ENCODE results near the gene CDT1. TPM values are rescaled to one million over a fixed set of nuclear protein-coding genes. Genes with fewer than 3 reads are reported as not detected.

Gene CDT1
- total RNA-seq, 1 experiment from 2014 or later: 74.1 TPM

- Histone ChIP-seq H4K91ac (ENCODE audit: insufficient read length, low read depth, low read length) (no peak overlapping the region), H3K27me3 (ENCODE audit: insufficient read depth, low read length) (no peaks in the 10 kb centered on the region), H4K20me1 (ENCODE audit: control insufficient read depth, insufficient read depth, insufficient read length) (peaks cover 2% of the 10 kb centered on the region), H3K4ac (ENCODE audit: low read depth, low read length) (no peak overlapping the region), H3K18ac (ENCODE audit: insufficient read length, low read depth, low read length) (no peak overlapping the region), H3K56ac (ENCODE audit: insufficient read length, low read depth, low read length) (no peak overlapping the region), H3K79me1 (ENCODE audit: insufficient read depth, low read depth, low read length, poor library complexity, severe bottlenecking) (no peaks in the 10 kb centered on the region), H2BK120ac (ENCODE audit: low read depth, low read length, poor library complexity, severe bottlenecking) (no peak overlapping the region), H4K8ac (replicated peaks; ENCODE audit: insufficient read length, low read depth, low read length) (no peak overlapping the region), H2BK15ac (ENCODE audit: low read depth, low read length) (no peak overlapping the region), H3K9me3 (ENCODE audit: control insufficient read depth, low read depth, low read length) (no peaks in the 10 kb centered on the region), H2AK5ac (ENCODE audit: insufficient read length, low read length) (no peak overlapping the region), H3T11ph (ENCODE audit: low read length) (no peak overlapping the region), H2BK5ac (ENCODE audit: insufficient read length, low read length) (no peak overlapping the region), H3K23ac (ENCODE audit: insufficient read length, low read depth, low read length) (no peak overlapping the region), H3K79me2 (ENCODE audit: insufficient read depth, low read length) (peaks cover 4% of the 10 kb centered on the region; the same call in 1 of the 2 replicates), H3K27ac (ENCODE audit: insufficient read length, low read depth, low read length) (no peak overlapping the region), H3K4me2 (ENCODE audit: insufficient read depth, insufficient read length, low read length) (no peak overlapping the region), H3K14ac (ENCODE audit: insufficient read depth, low read length) (no peak overlapping the region), H3K4me1 (ENCODE audit: insufficient read depth, low read length) (no peaks in the 10 kb centered on the region), H2BK20ac (ENCODE audit: low read depth, low read length, poor library complexity, severe bottlenecking) (no peak overlapping the region), H4K5ac (ENCODE audit: insufficient read length, low read depth, low read length) (no peak overlapping the region), H3K9ac (ENCODE audit: extremely low read depth, insufficient read length, low read length) (no peak overlapping the region), H3K23me2 (ENCODE audit: insufficient read length, low read depth, low read length, poor library complexity, severe bottlenecking) (peaks cover 8% of the 10 kb centered on the region), H2BK12ac (ENCODE audit: insufficient read length, low read depth, low read length) (no peak overlapping the region), H2AFZ (ENCODE audit: low read length) (no peak overlapping the region)
- Mint-ChIP-seq H3K36me3 (ENCODE audit: insufficient read depth in 1 of 3, low read depth in 3 of 3) (no peaks in the 10 kb centered on the region), H3K4me1 (peaks cover 31 to 41% of the 10 kb centered on the region in 2 experiments), H3K27me3 (ENCODE audit: low read depth) (no peaks in the 10 kb centered on the region), H3K27ac (no peak overlapping the region), H3K4me3 (peak overlapping the region in 1 of 2 experiments; percentile 28; a peak in 1 of 5 replicates), H3K9me3 (no peaks in the 10 kb centered on the region)
- no CpG with 5 or more reads among the region's 34 CpGs for WGBS (ENCODE audit: extremely low coverage, insufficient read length, low lambda C conversion rate)
- TF ChIP-seq, protein P1, sequence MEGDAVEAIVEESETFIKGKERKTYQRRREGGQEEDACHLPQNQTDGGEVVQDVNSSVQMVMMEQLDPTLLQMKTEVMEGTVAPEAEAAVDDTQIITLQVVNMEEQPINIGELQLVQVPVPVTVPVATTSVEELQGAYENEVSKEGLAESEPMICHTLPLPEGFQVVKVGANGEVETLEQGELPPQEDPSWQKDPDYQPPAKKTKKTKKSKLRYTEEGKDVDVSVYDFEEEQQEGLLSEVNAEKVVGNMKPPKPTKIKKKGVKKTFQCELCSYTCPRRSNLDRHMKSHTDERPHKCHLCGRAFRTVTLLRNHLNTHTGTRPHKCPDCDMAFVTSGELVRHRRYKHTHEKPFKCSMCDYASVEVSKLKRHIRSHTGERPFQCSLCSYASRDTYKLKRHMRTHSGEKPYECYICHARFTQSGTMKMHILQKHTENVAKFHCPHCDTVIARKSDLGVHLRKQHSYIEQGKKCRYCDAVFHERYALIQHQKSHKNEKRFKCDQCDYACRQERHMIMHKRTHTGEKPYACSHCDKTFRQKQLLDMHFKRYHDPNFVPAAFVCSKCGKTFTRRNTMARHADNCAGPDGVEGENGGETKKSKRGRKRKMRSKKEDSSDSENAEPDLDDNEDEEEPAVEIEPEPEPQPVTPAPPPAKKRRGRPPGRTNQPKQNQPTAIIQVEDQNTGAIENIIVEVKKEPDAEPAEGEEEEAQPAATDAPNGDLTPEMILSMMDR (conservative IDR thresholded peaks at IDR 0.05): no peak
- no peak for DNase-seq
Measured at GRCh38 chr16:88779406-88780141, 24.0 kb upstream of the CDT1 start.

Measured in H9 (cell line).